ENCODE results near the gene HINT3. TPM values are rescaled to one million over a fixed set of nuclear protein-coding genes. Genes with fewer than 3 reads are reported as not detected.

The HINT3 gene
- total RNA-seq, 1 donor from 2014 or later = 17.4 TPM

GRCh38 chr6:125951323-125951722 is 5.2 kb upstream of the HINT3 start:
- Mint-ChIP-seq H3K9me3 (no peaks in the 10 kb centered on the region), H3K4me3 (no peak overlapping the region), H3K4me1 (peaks cover 3% of the 10 kb centered on the region), H3K36me3 (ENCODE audit: low read depth) (no peaks in the 10 kb centered on the region), H3K27ac (ENCODE audit: unreplicated experiment) (no peak overlapping the region), H3K27me3 (ENCODE audit: low read depth) (peaks cover 32% of the 10 kb centered on the region)
- no peak for DNase-seq (ENCODE audit: low read depth, low spot score)
- TF ChIP-seq CTCF (conservative IDR thresholded peaks at IDR 0.05) = no peak

- H3K27ac Mint-ChIP-seq (ENCODE audit: unreplicated experiment) = no peak overlapping the region
- peak overlapping the region; percentile 47 for H3K4me3 Mint-ChIP-seq
- no peak for DNase-seq (ENCODE audit: low read depth, low spot score)
Measured at GRCh38 chr6:125952764-125953501, 3.6 kb upstream of the HINT3 start.

GRCh38 chr6:125953502-125953875 is 3.1 kb upstream of the HINT3 start:
- Mint-ChIP-seq H3K4me3 (no peak overlapping the region), H3K9me3 (no peaks in the 10 kb centered on the region), H3K36me3 (ENCODE audit: low read depth) (no peaks in the 10 kb centered on the region), H3K27ac (ENCODE audit: unreplicated experiment) (no peak overlapping the region), H3K27me3 (ENCODE audit: low read depth) (peaks cover 34% of the 10 kb centered on the region), H3K4me1 (peaks cover 3% of the 10 kb centered on the region)
- TF ChIP-seq CTCF (conservative IDR thresholded peaks at IDR 0.05) = no peak
- DNase-seq (ENCODE audit: low read depth, low spot score) = no peak

More at GRCh38 chr6:125952764-125953501, 3.6 kb upstream of the HINT3 start:
- no peak for TF ChIP-seq CTCF (conservative IDR thresholded peaks at IDR 0.05)
- H3K4me1 Mint-ChIP-seq = peaks cover 3% of the 10 kb centered on the region
- H3K36me3 Mint-ChIP-seq (ENCODE audit: low read depth) = no peaks in the 10 kb centered on the region
- peaks cover 34% of the 10 kb centered on the region for H3K27me3 Mint-ChIP-seq (ENCODE audit: low read depth)
- no peaks in the 10 kb centered on the region for H3K9me3 Mint-ChIP-seq

GRCh38 chr6:125954735-125955339 is 1.7 kb upstream of the HINT3 start:
- Mint-ChIP-seq H3K4me3 (peak overlapping the region; percentile 71), H3K36me3 (ENCODE audit: low read depth) (no peaks in the 10 kb centered on the region), H3K9me3 (no peaks in the 10 kb centered on the region)

GRCh38 chr6:125955973-125956372 is 597 bp upstream of the HINT3 start:
- Mint-ChIP-seq H3K27me3 (ENCODE audit: low read depth) (peaks cover 34% of the 10 kb centered on the region), H3K4me1 (peaks cover 3% of the 10 kb centered on the region), H3K27ac (ENCODE audit: unreplicated experiment) (no peak overlapping the region), H3K36me3 (ENCODE audit: low read depth) (no peaks in the 10 kb centered on the region), H3K9me3 (no peaks in the 10 kb centered on the region), H3K4me3 (no peak overlapping the region)
- no peak for DNase-seq (ENCODE audit: low read depth, low spot score)
- TF ChIP-seq CTCF (conservative IDR thresholded peaks at IDR 0.05) = no peak

More at GRCh38 chr6:125954735-125955339, 1.7 kb upstream of the HINT3 start:
- Mint-ChIP-seq H3K27ac (ENCODE audit: unreplicated experiment) (no peak overlapping the region), H3K27me3 (ENCODE audit: low read depth) (peaks cover 34% of the 10 kb centered on the region), H3K4me1 (peaks cover 3% of the 10 kb centered on the region)
- no peak for DNase-seq (ENCODE audit: low read depth, low spot score)
- TF ChIP-seq CTCF (conservative IDR thresholded peaks at IDR 0.05) = no peak
